ENCODE measurements around the gene MROH8. TPM values are rescaled to one million over a fixed set of nuclear protein-coding genes. Genes with fewer than 3 reads are reported as not detected.
"Not testable (repeated sequence)": the region's sequence is repeated elsewhere in the genome, so short reads cannot be mapped to it uniquely, and the experiment has no call there.

The MROH8 gene
- total and polyA plus RNA-seq, 2 experiments from 2014 or later = 0.63 to 0.68 TPM

- no peak for TF ChIP-seq ZNF462 (CRISPR knock-in tag; IDR thresholded peaks at IDR 0.05)
- no peak for TF ChIP-seq ZNF114 (CRISPR knock-in tag; IDR thresholded peaks at IDR 0.05)
- no peak for TF ChIP-seq JUNB (IDR thresholded peaks at IDR 0.05; ENCODE audit: unreplicated experiment)
These were observed 27.8 kb downstream of the MROH8 start (continued) for GRCh38 chr20:37151529-37151928.

- H3K36me3 Mint-ChIP-seq (ENCODE audit: low read depth); H3K27ac Mint-ChIP-seq; H3K9me2 ChIP-seq (ENCODE audit: insufficient read depth); H3K27me3 ChIP-seq (ENCODE audit: insufficient read depth); H3K27ac ChIP-seq (ENCODE audit: low read depth); H3K27me3 Mint-ChIP-seq (ENCODE audit: insufficient read depth, low read depth, poor library complexity); DNase-seq (ENCODE audit: low spot score); ATAC-seq; H2AFZ ChIP-seq; H3K4me2 ChIP-seq; H4K20me1 ChIP-seq (replicated peaks; ENCODE audit: insufficient read depth); H3K4me3 Mint-ChIP-seq; H3K4me1 Mint-ChIP-seq; H3K79me2 ChIP-seq (replicated peaks; ENCODE audit: insufficient read depth); H3F3A ChIP-seq (replicated peaks; ENCODE audit: low read depth); H3K36me3 ChIP-seq (ENCODE audit: insufficient read depth); H3K4me1 ChIP-seq (ENCODE audit: insufficient read depth); H3K4me3 ChIP-seq: not testable (repeated sequence)
- peaks cover 12% of the 10 kb centered on the region for H3K9me3 Mint-ChIP-seq
These were observed 28.5 kb downstream of the MROH8 start for GRCh38 chr20:37150864-37151263.

- Histone ChIP-seq H3K4me3 (no peak overlapping the region), H3K36me3 (ENCODE audit: insufficient read depth) (no peaks in the 10 kb centered on the region), H2AFZ (no peak overlapping the region; the same call in 1 of the 2 replicates), H3K9me2 (ENCODE audit: insufficient read depth) (no peaks in the 10 kb centered on the region), H3K4me1 (ENCODE audit: insufficient read depth) (no peaks in the 10 kb centered on the region), H4K20me1 (replicated peaks; ENCODE audit: insufficient read depth) (no peaks in the 10 kb centered on the region), H3F3A (replicated peaks; ENCODE audit: low read depth) (no peaks in the 10 kb centered on the region), H3K79me2 (replicated peaks; ENCODE audit: insufficient read depth) (no peaks in the 10 kb centered on the region), H3K27me3 (ENCODE audit: insufficient read depth) (no peaks in the 10 kb centered on the region), H3K27ac (ENCODE audit: low read depth) (no peak overlapping the region), H3K4me2 (no peak overlapping the region)
- peaks cover 12% of the 10 kb centered on the region for H3K9me3 Mint-ChIP-seq
- ATAC-seq (no peak), DNase-seq (ENCODE audit: low spot score) (no peak)
- H3K36me3 Mint-ChIP-seq (ENCODE audit: low read depth) = peaks cover 3% of the 10 kb centered on the region; the same call in 1 of the 3 replicates
- H3K27ac Mint-ChIP-seq = no peak overlapping the region
- no peaks in the 10 kb centered on the region for H3K4me1 Mint-ChIP-seq
- H3K27me3 Mint-ChIP-seq (ENCODE audit: insufficient read depth, low read depth, poor library complexity) = peaks cover 5% of the 10 kb centered on the region
- no peak overlapping the region for H3K4me3 Mint-ChIP-seq
- TF ChIP-seq EZH2 (IDR thresholded peaks at IDR 0.05; ENCODE audit: low read depth, unreplicated experiment) = no peak
- TF ChIP-seq, protein P1, sequence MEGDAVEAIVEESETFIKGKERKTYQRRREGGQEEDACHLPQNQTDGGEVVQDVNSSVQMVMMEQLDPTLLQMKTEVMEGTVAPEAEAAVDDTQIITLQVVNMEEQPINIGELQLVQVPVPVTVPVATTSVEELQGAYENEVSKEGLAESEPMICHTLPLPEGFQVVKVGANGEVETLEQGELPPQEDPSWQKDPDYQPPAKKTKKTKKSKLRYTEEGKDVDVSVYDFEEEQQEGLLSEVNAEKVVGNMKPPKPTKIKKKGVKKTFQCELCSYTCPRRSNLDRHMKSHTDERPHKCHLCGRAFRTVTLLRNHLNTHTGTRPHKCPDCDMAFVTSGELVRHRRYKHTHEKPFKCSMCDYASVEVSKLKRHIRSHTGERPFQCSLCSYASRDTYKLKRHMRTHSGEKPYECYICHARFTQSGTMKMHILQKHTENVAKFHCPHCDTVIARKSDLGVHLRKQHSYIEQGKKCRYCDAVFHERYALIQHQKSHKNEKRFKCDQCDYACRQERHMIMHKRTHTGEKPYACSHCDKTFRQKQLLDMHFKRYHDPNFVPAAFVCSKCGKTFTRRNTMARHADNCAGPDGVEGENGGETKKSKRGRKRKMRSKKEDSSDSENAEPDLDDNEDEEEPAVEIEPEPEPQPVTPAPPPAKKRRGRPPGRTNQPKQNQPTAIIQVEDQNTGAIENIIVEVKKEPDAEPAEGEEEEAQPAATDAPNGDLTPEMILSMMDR (conservative IDR thresholded peaks at IDR 0.05; ENCODE audit: low read depth in 2 of 2) = no peak
- TF ChIP-seq STAT1 (IDR thresholded peaks at IDR 0.05; ENCODE audit: unreplicated experiment) = no peak
- TF ChIP-seq CREB1 (CRISPR knock-in tag; IDR thresholded peaks at IDR 0.05; ENCODE audit: low read depth) = no peak
- no peak for TF ChIP-seq JUNB (IDR thresholded peaks at IDR 0.05; ENCODE audit: unreplicated experiment)
- TF ChIP-seq POLR2AphosphoS5 (IDR thresholded peaks at IDR 0.05; ENCODE audit: low read depth) = no peak
- TF ChIP-seq, protein P2, sequence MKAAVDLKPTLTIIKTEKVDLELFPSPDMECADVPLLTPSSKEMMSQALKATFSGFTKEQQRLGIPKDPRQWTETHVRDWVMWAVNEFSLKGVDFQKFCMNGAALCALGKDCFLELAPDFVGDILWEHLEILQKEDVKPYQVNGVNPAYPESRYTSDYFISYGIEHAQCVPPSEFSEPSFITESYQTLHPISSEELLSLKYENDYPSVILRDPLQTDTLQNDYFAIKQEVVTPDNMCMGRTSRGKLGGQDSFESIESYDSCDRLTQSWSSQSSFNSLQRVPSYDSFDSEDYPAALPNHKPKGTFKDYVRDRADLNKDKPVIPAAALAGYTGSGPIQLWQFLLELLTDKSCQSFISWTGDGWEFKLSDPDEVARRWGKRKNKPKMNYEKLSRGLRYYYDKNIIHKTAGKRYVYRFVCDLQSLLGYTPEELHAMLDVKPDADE (IDR thresholded peaks at IDR 0.05) = no peak
These were observed 32.1 kb downstream of the MROH8 start for GRCh38 chr20:37147250-37147649.
